ENCODE results near the gene EDNRA. TPM values are rescaled to one million over a fixed set of nuclear protein-coding genes. Genes with fewer than 3 reads are reported as not detected.

EDNRA gene
- total and polyA plus RNA-seq, 7 experiments from 2014 or later: not detected

DNA sequence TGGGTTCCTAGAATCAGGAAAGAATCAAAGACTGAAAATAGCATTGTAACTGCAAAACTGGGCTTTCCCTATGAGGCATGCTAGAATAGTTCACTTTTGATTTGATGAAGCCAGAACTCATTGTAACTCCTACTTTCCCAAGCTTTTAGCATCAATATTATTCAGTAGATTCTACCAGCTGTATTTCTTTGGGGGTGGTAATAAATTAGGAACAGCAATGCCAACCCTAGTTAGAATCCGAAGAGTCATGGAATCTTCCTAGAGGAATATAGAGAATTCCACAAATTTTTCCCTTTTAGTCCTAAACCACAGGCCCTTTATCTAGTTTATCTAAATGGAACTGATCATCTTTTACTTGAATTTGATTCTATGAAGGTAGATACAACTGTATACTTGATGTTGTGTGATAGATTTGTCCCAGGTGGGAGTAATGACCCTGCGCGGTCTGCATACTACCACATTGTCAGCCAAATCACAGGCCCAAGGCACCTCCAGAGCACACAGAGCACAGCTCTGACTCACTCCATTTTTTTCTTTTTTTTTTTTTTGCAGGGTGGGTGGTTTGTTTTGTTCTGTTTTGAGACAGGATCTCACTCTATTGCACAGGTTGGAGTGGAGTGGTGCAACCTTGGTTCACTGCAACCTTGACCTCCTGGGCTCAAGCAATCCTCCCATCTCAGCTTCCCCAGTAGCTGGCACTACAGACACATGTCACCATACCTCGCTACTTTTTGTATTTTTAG lies 66.6 kb downstream of the EDNRA start:
- H3K27ac ChIP-seq (ENCODE audit: low read depth, low read length): no peak overlapping the region

DNA sequence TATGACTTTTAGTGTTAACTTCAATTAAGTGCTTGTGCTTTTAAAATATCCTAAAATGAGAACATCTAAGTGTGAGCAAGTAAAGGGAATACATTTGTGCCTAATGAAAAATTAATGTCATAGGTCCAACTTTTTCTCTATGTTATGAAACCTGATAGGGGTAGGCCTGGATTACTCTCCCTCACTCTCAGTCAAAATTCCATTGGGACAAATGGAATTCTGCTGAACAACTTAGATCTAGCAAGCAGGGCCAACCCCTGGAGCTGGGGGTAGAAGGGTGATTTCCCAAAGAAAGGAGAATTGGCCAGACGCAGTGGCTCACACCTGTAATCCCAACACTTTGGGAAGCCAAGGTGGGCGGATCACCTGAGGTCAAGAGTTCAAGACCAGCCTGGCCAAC lies 67.4 kb downstream of the EDNRA start:
- no peaks in the 10 kb centered on the region for H3K9me3 ChIP-seq (ENCODE audit: control insufficient read depth in 2 of 3, low read length in 3 of 3)
- no peaks in the 10 kb centered on the region for H3K27me3 ChIP-seq (ENCODE audit: control insufficient read depth in 2 of 2, insufficient read depth in 2 of 2, low read length in 2 of 2)
- DNase-seq: no peak
- Mint-ChIP-seq H3K27ac (no peak overlapping the region), H3K9me3 (peaks cover 0 to 30% (median 9%) of the 10 kb centered on the region in 11 donors), H3K4me3 (no peak overlapping the region), H3K4me1 (peaks cover 0 to 8% (median 0%) of the 10 kb centered on the region in 7 donors), H3K27me3 (peaks cover 5 to 34% (median 6%) of the 10 kb centered on the region in 5 donors), H3K36me3 (peaks cover 0 to 7% (median 0%) of the 10 kb centered on the region in 5 donors)
- no peaks in the 10 kb centered on the region for H3K4me1 ChIP-seq (ENCODE audit: control insufficient read depth in 2 of 2, insufficient read depth in 2 of 2, low read length in 2 of 2)
- no peak overlapping the region for H3K4me3 ChIP-seq (ENCODE audit: low read length)
- POLR2A ChIA-PET: no interaction called here
- H3K27ac ChIP-seq (ENCODE audit: low read depth, low read length): no peak overlapping the region
- intact Hi-C loops (cut with micrococcal nuclease): no loop called here
- ATAC-seq: no peak
- CTCF ChIA-PET: no interaction called here
- no peaks in the 10 kb centered on the region for H3K36me3 ChIP-seq (ENCODE audit: control insufficient read depth in 2 of 3, insufficient read depth in 3 of 3, low read length in 3 of 3)

More for the DNA sequence above, 66.6 kb downstream of the EDNRA start:
- Mint-ChIP-seq H3K9me3 (peaks cover 0 to 24% (median 9%) of the 10 kb centered on the region in 11 donors), H3K4me1 (peaks cover 0 to 8% (median 0%) of the 10 kb centered on the region in 7 donors), H3K27me3 (peaks cover 5 to 34% (median 6%) of the 10 kb centered on the region in 5 donors), H3K36me3 (peaks cover 0 to 7% (median 0%) of the 10 kb centered on the region in 5 donors), H3K4me3 (no peak overlapping the region), H3K27ac (no peak overlapping the region)
- intact Hi-C loops (cut with micrococcal nuclease): no loop called here
- no peaks in the 10 kb centered on the region for H3K4me1 ChIP-seq (ENCODE audit: control insufficient read depth in 2 of 2, insufficient read depth in 2 of 2, low read length in 2 of 2)
- no peak overlapping the region for H3K4me3 ChIP-seq (ENCODE audit: low read length)
- H3K27me3 ChIP-seq (ENCODE audit: control insufficient read depth in 2 of 2, insufficient read depth in 2 of 2, low read length in 2 of 2): no peaks in the 10 kb centered on the region
- CTCF ChIA-PET: interaction anchor here (0.6 kb wide), 1 partner anchor 1340 kb away, joined by 3 read pairs; no protein-coding TSS in a partner anchor
- DNase-seq (no peak), ATAC-seq (no peak)
- H3K36me3 ChIP-seq (ENCODE audit: control insufficient read depth in 2 of 3, insufficient read depth in 3 of 3, low read length in 3 of 3): no peaks in the 10 kb centered on the region
- POLR2A ChIA-PET: no interaction called here
- no peaks in the 10 kb centered on the region for H3K9me3 ChIP-seq (ENCODE audit: control insufficient read depth in 2 of 3, low read length in 3 of 3)

DNA sequence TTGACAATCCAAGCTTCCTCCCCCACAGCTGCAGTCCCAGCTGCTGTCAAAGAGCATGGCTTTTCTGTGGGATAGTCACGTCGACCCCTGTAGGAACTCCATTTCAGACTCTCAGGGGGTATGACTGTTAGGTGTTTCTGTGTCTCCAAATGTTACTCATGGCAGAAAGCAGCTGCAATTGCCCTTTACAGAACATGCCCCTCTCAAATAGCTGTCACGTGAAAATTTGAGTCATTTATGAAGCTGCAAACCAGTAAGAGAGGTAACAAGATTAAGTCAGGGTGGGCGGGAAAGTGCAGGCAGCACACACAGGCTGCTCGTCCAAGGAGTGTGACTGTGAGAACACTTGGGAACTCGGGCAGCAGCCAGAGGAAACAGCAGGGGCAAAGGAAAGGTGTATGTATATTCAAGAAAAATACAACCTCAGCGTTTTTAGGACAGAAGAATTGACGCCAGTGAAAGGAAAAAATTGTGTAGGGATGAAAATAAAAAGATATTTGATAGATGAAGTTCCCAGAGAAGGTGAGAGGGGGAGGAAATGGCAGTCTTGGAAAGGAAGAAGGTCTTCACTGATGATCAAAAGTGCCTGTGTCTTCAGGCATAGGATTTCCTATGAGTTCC lies 69.8 kb downstream of the EDNRA start:
- ChIA-PET CTCF (no interaction called here), POLR2A (no interaction called here)
- H3K4me3 ChIP-seq (ENCODE audit: low read length): no peak overlapping the region
- no peaks in the 10 kb centered on the region for H3K36me3 ChIP-seq (ENCODE audit: control insufficient read depth in 2 of 3, insufficient read depth in 3 of 3, low read length in 3 of 3)
- DNase-seq (no peak), ATAC-seq (no peak)
- H3K36me3 Mint-ChIP-seq: peaks cover 0 to 7% (median 0%) of the 10 kb centered on the region in 5 donors
- peaks cover 0 to 8% (median 0%) of the 10 kb centered on the region in 7 donors for H3K4me1 Mint-ChIP-seq
- no peak overlapping the region for H3K27ac ChIP-seq (ENCODE audit: low read depth, low read length)
- no peak overlapping the region for H3K27ac Mint-ChIP-seq
- H3K27me3 ChIP-seq (ENCODE audit: control insufficient read depth in 2 of 2, insufficient read depth in 2 of 2, low read length in 2 of 2): no peaks in the 10 kb centered on the region
- intact Hi-C loops (cut with micrococcal nuclease): no loop called here
- peaks cover 0 to 41% (median 7%) of the 10 kb centered on the region in 5 donors for H3K27me3 Mint-ChIP-seq
- peaks cover 0 to 36% (median 11%) of the 10 kb centered on the region in 11 donors for H3K9me3 Mint-ChIP-seq
- H3K4me3 Mint-ChIP-seq: no peak overlapping the region
- H3K9me3 ChIP-seq (ENCODE audit: control insufficient read depth in 2 of 3, low read length in 3 of 3): no peaks in the 10 kb centered on the region
- H3K4me1 ChIP-seq (ENCODE audit: control insufficient read depth in 2 of 2, insufficient read depth in 2 of 2, low read length in 2 of 2): no peaks in the 10 kb centered on the region

DNA sequence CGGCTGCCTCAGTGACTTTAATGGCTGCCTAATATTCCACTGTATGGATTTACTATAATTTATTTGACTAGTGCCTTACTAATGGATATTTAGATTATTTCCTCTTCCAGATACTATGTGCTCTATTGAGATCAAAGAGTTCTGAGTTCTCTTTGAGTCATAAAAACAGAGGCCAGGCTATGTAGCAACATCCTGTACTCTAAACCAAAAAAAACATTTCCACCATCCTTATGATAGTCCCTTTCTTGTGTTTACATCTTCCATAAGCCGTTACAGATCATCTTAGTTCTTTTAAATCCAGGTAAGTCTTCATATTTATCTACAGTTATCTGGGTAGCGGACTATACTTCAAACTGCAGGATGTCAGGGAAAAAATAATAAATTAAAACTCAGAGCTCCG lies 79.7 kb downstream of the EDNRA start:
- H3K36me3 Mint-ChIP-seq: no peaks in the 10 kb centered on the region
- Histone ChIP-seq H3K4me3 (ENCODE audit: low read length) (no peak overlapping the region), H3K36me3 (ENCODE audit: control insufficient read depth in 2 of 3, insufficient read depth in 3 of 3, low read length in 3 of 3) (no peaks in the 10 kb centered on the region), H3K4me1 (ENCODE audit: control insufficient read depth in 2 of 2, insufficient read depth in 2 of 2, low read length in 2 of 2) (no peaks in the 10 kb centered on the region), H3K9me3 (ENCODE audit: control insufficient read depth in 2 of 3, low read length in 3 of 3) (no peaks in the 10 kb centered on the region), H3K27me3 (ENCODE audit: control insufficient read depth in 2 of 2, insufficient read depth in 2 of 2, low read length in 2 of 2) (no peaks in the 10 kb centered on the region), H3K27ac (ENCODE audit: low read depth, low read length) (no peak overlapping the region)
- H3K27ac Mint-ChIP-seq: no peak overlapping the region
- ChIA-PET POLR2A (no interaction called here), CTCF (no interaction called here)
- DNase-seq (no peak), ATAC-seq (no peak)
- H3K4me3 Mint-ChIP-seq: no peak overlapping the region
- peaks cover 0 to 11% (median 2%) of the 10 kb centered on the region in 5 donors for H3K27me3 Mint-ChIP-seq
- no peaks in the 10 kb centered on the region for H3K4me1 Mint-ChIP-seq
- intact Hi-C loops (cut with micrococcal nuclease): no loop called here
- H3K9me3 Mint-ChIP-seq: peaks cover 0 to 7% (median 0%) of the 10 kb centered on the region in 11 donors

DNA sequence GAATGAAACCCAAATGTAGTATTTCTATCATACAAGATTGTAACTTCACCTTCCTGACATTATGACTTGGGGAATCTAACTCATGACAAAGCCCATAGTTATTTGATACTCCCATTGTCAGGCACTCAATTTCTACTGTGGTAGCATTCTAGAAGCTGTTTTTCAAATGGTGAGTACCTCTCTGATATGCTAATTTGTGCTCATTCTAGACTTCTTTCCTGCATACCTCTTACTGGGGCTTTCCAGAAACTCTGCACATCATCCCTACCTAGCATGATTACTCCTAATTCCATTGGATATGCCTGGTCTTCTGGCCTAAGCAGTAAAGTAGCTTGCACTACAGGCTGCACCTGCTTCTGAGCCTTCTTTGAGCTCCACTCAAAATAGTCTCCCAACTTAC lies 85.9 kb downstream of the EDNRA start:
- POLR2A ChIA-PET: no interaction called here

DNA sequence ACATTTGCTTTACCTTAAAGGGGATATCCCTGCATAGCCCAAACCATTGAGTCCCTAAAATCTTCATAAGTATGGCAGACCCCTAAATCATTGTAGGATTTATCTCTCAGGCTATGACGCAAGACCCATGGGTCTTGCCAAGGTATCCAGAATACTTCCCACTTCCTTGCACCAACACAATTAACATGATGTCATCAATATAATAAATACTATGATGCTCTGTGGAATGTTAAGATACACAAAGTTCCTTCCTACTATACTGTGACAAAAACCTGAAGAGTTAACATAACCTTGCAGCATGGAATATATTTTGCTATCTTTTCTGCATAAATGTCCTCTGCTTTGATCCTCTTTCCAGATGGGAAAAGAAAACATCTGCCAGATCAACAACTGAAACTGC lies 86.4 kb downstream of the EDNRA start:
- H3K27me3 ChIP-seq (ENCODE audit: control insufficient read depth in 2 of 2, insufficient read depth in 2 of 2, low read length in 2 of 2): no peaks in the 10 kb centered on the region
- no peaks in the 10 kb centered on the region for H3K9me3 ChIP-seq (ENCODE audit: control insufficient read depth in 2 of 3, low read length in 3 of 3)
- no peaks in the 10 kb centered on the region for H3K4me1 Mint-ChIP-seq

More for the DNA sequence above, 85.9 kb downstream of the EDNRA start:
- Mint-ChIP-seq H3K4me3 (no peak overlapping the region), H3K4me1 (no peaks in the 10 kb centered on the region), H3K27me3 (peaks cover 0 to 47% (median 10%) of the 10 kb centered on the region in 5 donors), H3K36me3 (no peaks in the 10 kb centered on the region), H3K9me3 (peaks cover 0 to 7% (median 0%) of the 10 kb centered on the region in 11 donors), H3K27ac (no peak overlapping the region)
- H3K9me3 ChIP-seq (ENCODE audit: control insufficient read depth in 2 of 3, low read length in 3 of 3): no peaks in the 10 kb centered on the region
- H3K36me3 ChIP-seq (ENCODE audit: control insufficient read depth in 2 of 3, insufficient read depth in 3 of 3, low read length in 3 of 3): no peaks in the 10 kb centered on the region
- no peaks in the 10 kb centered on the region for H3K27me3 ChIP-seq (ENCODE audit: control insufficient read depth in 2 of 2, insufficient read depth in 2 of 2, low read length in 2 of 2)
- H3K27ac ChIP-seq (ENCODE audit: low read depth, low read length): no peak overlapping the region
- ATAC-seq: no peak
- H3K4me3 ChIP-seq (ENCODE audit: low read length): no peak overlapping the region
- intact Hi-C loops (cut with micrococcal nuclease): no loop called here
- CTCF ChIA-PET: no interaction called here
- no peaks in the 10 kb centered on the region for H3K4me1 ChIP-seq (ENCODE audit: control insufficient read depth in 2 of 2, insufficient read depth in 2 of 2, low read length in 2 of 2)
- DNase-seq: no peak

More for the DNA sequence above, 86.4 kb downstream of the EDNRA start:
- ChIA-PET CTCF (no interaction called here), POLR2A (no interaction called here)
- H3K27me3 Mint-ChIP-seq: peaks cover 0 to 47% (median 10%) of the 10 kb centered on the region in 5 donors
- intact Hi-C loops (cut with micrococcal nuclease): no loop called here
- no peaks in the 10 kb centered on the region for H3K36me3 Mint-ChIP-seq
- ATAC-seq (no peak), DNase-seq (no peak)
- H3K4me3 ChIP-seq (ENCODE audit: low read length): no peak overlapping the region
- peaks cover 0 to 7% (median 0%) of the 10 kb centered on the region in 11 donors for H3K9me3 Mint-ChIP-seq
- no peaks in the 10 kb centered on the region for H3K36me3 ChIP-seq (ENCODE audit: control insufficient read depth in 2 of 3, insufficient read depth in 3 of 3, low read length in 3 of 3)
- H3K27ac ChIP-seq (ENCODE audit: low read depth, low read length): no peak overlapping the region
- H3K4me1 ChIP-seq (ENCODE audit: control insufficient read depth in 2 of 2, insufficient read depth in 2 of 2, low read length in 2 of 2): no peaks in the 10 kb centered on the region
- no peak overlapping the region for H3K27ac Mint-ChIP-seq
- no peak overlapping the region for H3K4me3 Mint-ChIP-seq

Data from naive thymus-derived CD4-positive, alpha-beta T cell (primary cell).